Stimulated activated CD4-positive, alpha-beta T cell treated with anti-CD3 and anti-CD28 coated beads, Interleukin-2, amount 100 ng/mL, for 4 hours (primary cell): ENCODE measurements around the gene FNIP2.
"Not testable (repeated sequence)": the region's sequence is repeated elsewhere in the genome, so short reads cannot be mapped to it uniquely, and the experiment has no call there.

Experiments
- DNase-seq: peaks from one replicate; pipeline ENCODE4 v3.0.0-alpha.2; 2020; ENCODE audit warnings: low read depth

FNIP2 gene

GRCh38 chr4:158793430-158793829, 24.6 kb downstream of the FNIP2 start:
- DNase-seq: not testable (repeated sequence)

GRCh38 chr4:158796370-158797140, 27.7 kb downstream of the FNIP2 start:
- DNase-seq: no peak

GRCh38 chr4:158798062-158798461, 29.2 kb downstream of the FNIP2 start:
- no peak for DNase-seq

GRCh38 chr4:158799013-158799770, 30.4 kb downstream of the FNIP2 start:
- no peak for DNase-seq

GRCh38 chr4:158799856-158800255, 31.0 kb downstream of the FNIP2 start:
- no peak for DNase-seq

GRCh38 chr4:158801066-158801465, 32.2 kb downstream of the FNIP2 start:
- DNase-seq: no peak

GRCh38 chr4:158801677-158802076, 32.9 kb downstream of the FNIP2 start:
- DNase-seq: no peak

GRCh38 chr4:158802914-158803313, 34.1 kb downstream of the FNIP2 start:
- no peak for DNase-seq

GRCh38 chr4:158805635-158806471, 37.0 kb downstream of the FNIP2 start:
- no peak for DNase-seq

GRCh38 chr4:158807691-158808090, 38.9 kb downstream of the FNIP2 start:
- DNase-seq: no peak

- DNase-seq: no peak
Observed at GRCh38 chr4:158808399-158808798, 39.6 kb downstream of the FNIP2 start.

- not testable (repeated sequence) for DNase-seq
Observed at GRCh38 chr4:158809208-158809607, 40.4 kb downstream of the FNIP2 start.

- no peak for DNase-seq
Observed at GRCh38 chr4:158809611-158810486, 41.0 kb downstream of the FNIP2 start.

- no peak for DNase-seq
Observed at GRCh38 chr4:158810487-158811215, 41.8 kb downstream of the FNIP2 start.

- no peak for DNase-seq
Observed at GRCh38 chr4:158811216-158811540, 42.4 kb downstream of the FNIP2 start.

GRCh38 chr4:158811704-158812103, 42.9 kb downstream of the FNIP2 start:
- no peak for DNase-seq

GRCh38 chr4:158812133-158812532, 43.3 kb downstream of the FNIP2 start:
- no peak for DNase-seq

GRCh38 chr4:158812543-158812942, 43.7 kb downstream of the FNIP2 start:
- DNase-seq: no peak

- DNase-seq: no peak
Observed at GRCh38 chr4:158813113-158813512, 44.3 kb downstream of the FNIP2 start.

- no peak for DNase-seq
Observed at GRCh38 chr4:158814207-158814606, 45.4 kb downstream of the FNIP2 start.
